Raji (cell line): ENCODE results near the gene BFSP1.

Experiments used
- POLR2A ChIP-seq: IDR thresholded peaks from 2 replicates; pipeline ENCODE4 v1.6.1; 2011; ENCODE audit warnings: low read depth, low read length, control low read depth; ENCODE audit not compliant: insufficient read depth

BFSP1 gene

GRCh38 chr20:17530716-17531664 lies at the start of gene BFSP1:
BFSP1 (minus strand) TSS chr20:17531379; CDS start chr20:17531329, 50 bp downstream.
- TF ChIP-seq POLR2A, result no peak

- TF ChIP-seq POLR2A, result no peak
These were observed 49.7 kb upstream of the BFSP1 start for GRCh38 chr20:17580895-17581294.

GRCh38 chr20:17579369-17580039 lies 48.3 kb upstream of the BFSP1 start:
- no peak for TF ChIP-seq POLR2A

GRCh38 chr20:17576215-17576614 lies 45.0 kb upstream of the BFSP1 start:
- TF ChIP-seq POLR2A, result no peak

GRCh38 chr20:17573463-17573862 lies 42.3 kb upstream of the BFSP1 start:
- TF ChIP-seq POLR2A, result no peak

GRCh38 chr20:17572034-17572638 lies 41.0 kb upstream of the BFSP1 start:
- TF ChIP-seq POLR2A, result no peak

GRCh38 chr20:17571153-17571527 lies 40.0 kb upstream of the BFSP1 start:
- TF ChIP-seq POLR2A, result no peak

GRCh38 chr20:17570347-17571152 lies 39.4 kb upstream of the BFSP1 start:
- no peak for TF ChIP-seq POLR2A

GRCh38 chr20:17569616-17570346 lies 38.6 kb upstream of the BFSP1 start, which contains the start of gene DSTN:
DSTN (plus strand) TSS chr20:17570075; CDS start chr20:17570209, 134 bp downstream.
- peak; percentile 84 for TF ChIP-seq POLR2A

GRCh38 chr20:17568972-17569521 lies 37.9 kb upstream of the BFSP1 start:
- no peak for TF ChIP-seq POLR2A

- no peak for TF ChIP-seq POLR2A
These were observed 37.0 kb upstream of the BFSP1 start for GRCh38 chr20:17568045-17568788.

GRCh38 chr20:17566345-17566744 lies 35.2 kb upstream of the BFSP1 start:
- TF ChIP-seq POLR2A, result no peak

- TF ChIP-seq POLR2A, result no peak
These were observed 34.1 kb upstream of the BFSP1 start for GRCh38 chr20:17565169-17565845.
